Keratinocyte (primary cell): Measurements from ENCODE around the gene NOX5.

Experiments
- EZH2 ChIP-seq: IDR thresholded peaks from one replicate; pipeline ENCODE4 v1.6.1; 2012; ENCODE audit warnings: inconsistent platforms, mild to moderate bottlenecking, low read length, moderate library complexity
- TF ChIP-seq, protein P1 (sequence below), 3 experiments: IDR thresholded peaks in 1 of 3; conservative IDR thresholded peaks in 1 of 3; optimal IDR thresholded peaks in 1 of 3; 2 replicates in 2 of 3; 3 replicates in 1 of 3; pipeline versions ENCODE3 to v1.5.1; 2011; ENCODE audit warnings: low read length in 3 of 3, mild to moderate bottlenecking in 3 of 3, moderate library complexity in 2 of 3, control low read depth in 1 of 3, inconsistent platforms in 1 of 3; ENCODE audit not compliant: insufficient read depth in 2 of 3; ENCODE audit errors: extremely low read depth in 1 of 3

DNA sequence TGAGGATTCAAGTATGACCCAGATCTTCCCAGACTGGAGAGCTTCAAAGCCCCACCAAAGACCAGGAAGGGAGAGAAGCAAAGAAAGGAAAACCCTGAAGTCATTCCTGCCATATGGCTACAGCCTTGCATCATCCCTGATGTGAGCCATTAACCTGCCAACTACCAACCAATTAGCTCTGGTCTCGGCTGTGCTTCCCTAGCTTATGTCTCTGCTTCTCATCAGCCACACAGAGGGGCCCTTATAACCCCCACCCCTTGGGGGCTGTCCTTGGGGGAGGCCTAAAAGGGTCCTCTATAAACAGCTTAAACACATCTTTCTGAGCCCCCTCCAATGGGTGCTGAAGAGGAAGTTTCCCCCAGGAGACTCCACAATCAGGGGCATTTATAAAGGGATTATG lies 52.8 kb downstream of the NOX5 start:
- TF ChIP-seq, protein P1, sequence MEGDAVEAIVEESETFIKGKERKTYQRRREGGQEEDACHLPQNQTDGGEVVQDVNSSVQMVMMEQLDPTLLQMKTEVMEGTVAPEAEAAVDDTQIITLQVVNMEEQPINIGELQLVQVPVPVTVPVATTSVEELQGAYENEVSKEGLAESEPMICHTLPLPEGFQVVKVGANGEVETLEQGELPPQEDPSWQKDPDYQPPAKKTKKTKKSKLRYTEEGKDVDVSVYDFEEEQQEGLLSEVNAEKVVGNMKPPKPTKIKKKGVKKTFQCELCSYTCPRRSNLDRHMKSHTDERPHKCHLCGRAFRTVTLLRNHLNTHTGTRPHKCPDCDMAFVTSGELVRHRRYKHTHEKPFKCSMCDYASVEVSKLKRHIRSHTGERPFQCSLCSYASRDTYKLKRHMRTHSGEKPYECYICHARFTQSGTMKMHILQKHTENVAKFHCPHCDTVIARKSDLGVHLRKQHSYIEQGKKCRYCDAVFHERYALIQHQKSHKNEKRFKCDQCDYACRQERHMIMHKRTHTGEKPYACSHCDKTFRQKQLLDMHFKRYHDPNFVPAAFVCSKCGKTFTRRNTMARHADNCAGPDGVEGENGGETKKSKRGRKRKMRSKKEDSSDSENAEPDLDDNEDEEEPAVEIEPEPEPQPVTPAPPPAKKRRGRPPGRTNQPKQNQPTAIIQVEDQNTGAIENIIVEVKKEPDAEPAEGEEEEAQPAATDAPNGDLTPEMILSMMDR (optimal IDR thresholded peaks at IDR 0.05 in 1 of 3, IDR thresholded peaks at IDR 0.05 in 1 of 3, conservative IDR thresholded peaks at IDR 0.05 in 1 of 3; ENCODE audit: extremely low read depth in 1 of 3, insufficient read depth in 2 of 3, low read length in 3 of 3), result no peak
- TF ChIP-seq EZH2, result no peak
